Chondrocyte (in vitro differentiated cells): Measurements from ENCODE around the gene KCNK5. TPM values are rescaled to one million over a fixed set of nuclear protein-coding genes. Genes with fewer than 3 reads are reported as not detected.

ENCODE experiments used
- DNase-seq: peaks from one replicate; pipeline ENCODE4 v3.0.0; 2021; ENCODE audit warnings: mixed read lengths, low spot score
- H3K27ac Mint-ChIP-seq: one replicate; pipeline ENCODE4 v1.8.0; 2021; ENCODE audit warnings: mild to moderate bottlenecking, moderate library complexity, mixed read lengths; ENCODE audit not compliant: unreplicated experiment
- H3K27me3 Mint-ChIP-seq: 2 replicates; pipeline ENCODE4 v1.8.0; 2021; ENCODE audit warnings: low read depth, mixed read lengths
- H3K36me3 Mint-ChIP-seq: 2 replicates; pipeline ENCODE4 v1.8.0; 2021; ENCODE audit warnings: low read depth, mixed read lengths
- H3K4me1 Mint-ChIP-seq: 2 replicates; pipeline ENCODE4 v1.8.0; 2021; ENCODE audit warnings: low read depth, mild to moderate bottlenecking, mixed read lengths
- H3K4me3 Mint-ChIP-seq: one replicate; pipeline ENCODE4 v1.8.0; 2021; ENCODE audit warnings: mild to moderate bottlenecking, moderate library complexity, mixed read lengths; ENCODE audit not compliant: unreplicated experiment
- H3K9me3 Mint-ChIP-seq: 2 replicates; pipeline ENCODE4 v1.8.0; 2021; ENCODE audit warnings: low read depth, mixed read lengths
- total RNA-seq: library from RNA; stranded (reverse); gene quantifications from 3 replicates; pipeline ENCODE4 v1.2.1, GENCODE V29; 2021
- TF ChIP-seq, protein P1 (sequence below): fragments of 200-600 bp; sonication (generic); IDR thresholded peaks from 2 replicates; pipeline ENCODE4 v1.5.0; 2021; ENCODE audit warnings: antibody characterized with exemption, mild to moderate bottlenecking, moderate library complexity

Gene KCNK5
- total RNA-seq, 1 donor from 2014 or later = not detected

- no peak overlapping the region for H3K27ac Mint-ChIP-seq
- peaks cover 16% of the 10 kb centered on the region for H3K9me3 Mint-ChIP-seq
These were observed 61.2 kb downstream of the KCNK5 start for GRCh38 chr6:39167866-39168625.

DNA sequence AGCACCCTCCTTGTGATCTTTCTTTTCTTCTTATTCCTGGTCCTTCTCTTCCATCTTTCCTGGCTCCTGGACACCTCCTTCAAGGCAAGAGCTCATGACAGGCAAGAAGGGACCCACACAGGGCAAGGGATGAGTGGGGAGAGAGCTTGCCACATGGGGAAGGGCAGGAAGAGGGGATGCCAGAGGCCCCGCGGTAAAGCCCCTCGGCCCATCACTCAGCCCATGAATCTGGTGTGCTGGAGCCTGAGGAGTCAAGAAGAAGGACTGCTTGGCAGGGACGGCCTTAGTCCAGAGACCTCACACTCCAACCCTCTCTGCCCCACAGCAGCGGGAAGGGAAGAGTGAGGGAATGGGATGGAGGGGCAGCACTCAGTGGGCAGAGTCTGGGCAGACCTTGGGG, 62.0 kb downstream of the KCNK5 start:
- no peaks in the 10 kb centered on the region for H3K4me1 Mint-ChIP-seq
- no peak overlapping the region for H3K27ac Mint-ChIP-seq
- peaks cover 35% of the 10 kb centered on the region for H3K27me3 Mint-ChIP-seq
- H3K4me3 Mint-ChIP-seq = no peak overlapping the region
- TF ChIP-seq, protein P1, sequence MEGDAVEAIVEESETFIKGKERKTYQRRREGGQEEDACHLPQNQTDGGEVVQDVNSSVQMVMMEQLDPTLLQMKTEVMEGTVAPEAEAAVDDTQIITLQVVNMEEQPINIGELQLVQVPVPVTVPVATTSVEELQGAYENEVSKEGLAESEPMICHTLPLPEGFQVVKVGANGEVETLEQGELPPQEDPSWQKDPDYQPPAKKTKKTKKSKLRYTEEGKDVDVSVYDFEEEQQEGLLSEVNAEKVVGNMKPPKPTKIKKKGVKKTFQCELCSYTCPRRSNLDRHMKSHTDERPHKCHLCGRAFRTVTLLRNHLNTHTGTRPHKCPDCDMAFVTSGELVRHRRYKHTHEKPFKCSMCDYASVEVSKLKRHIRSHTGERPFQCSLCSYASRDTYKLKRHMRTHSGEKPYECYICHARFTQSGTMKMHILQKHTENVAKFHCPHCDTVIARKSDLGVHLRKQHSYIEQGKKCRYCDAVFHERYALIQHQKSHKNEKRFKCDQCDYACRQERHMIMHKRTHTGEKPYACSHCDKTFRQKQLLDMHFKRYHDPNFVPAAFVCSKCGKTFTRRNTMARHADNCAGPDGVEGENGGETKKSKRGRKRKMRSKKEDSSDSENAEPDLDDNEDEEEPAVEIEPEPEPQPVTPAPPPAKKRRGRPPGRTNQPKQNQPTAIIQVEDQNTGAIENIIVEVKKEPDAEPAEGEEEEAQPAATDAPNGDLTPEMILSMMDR = no peak
- no peaks in the 10 kb centered on the region for H3K36me3 Mint-ChIP-seq
- no peak for DNase-seq
- peaks cover 16% of the 10 kb centered on the region for H3K9me3 Mint-ChIP-seq

More at GRCh38 chr6:39167866-39168625, 61.2 kb downstream of the KCNK5 start:
- no peaks in the 10 kb centered on the region for H3K36me3 Mint-ChIP-seq
- no peaks in the 10 kb centered on the region for H3K4me1 Mint-ChIP-seq
- no peak for DNase-seq
- no peak overlapping the region for H3K4me3 Mint-ChIP-seq
- TF ChIP-seq, protein P1 = no peak
- H3K27me3 Mint-ChIP-seq = peaks cover 35% of the 10 kb centered on the region

- H3K27me3 Mint-ChIP-seq = peaks cover 35% of the 10 kb centered on the region
- TF ChIP-seq, protein P1 = no peak
These were observed 62.4 kb downstream of the KCNK5 start for GRCh38 chr6:39166912-39167290.

GRCh38 chr6:39166189-39166911, 62.9 kb downstream of the KCNK5 start:
- H3K27me3 Mint-ChIP-seq = peaks cover 35% of the 10 kb centered on the region
- DNase-seq = no peak

More at GRCh38 chr6:39166912-39167290, 62.4 kb downstream of the KCNK5 start:
- H3K27ac Mint-ChIP-seq = no peak overlapping the region
- H3K4me3 Mint-ChIP-seq = no peak overlapping the region
- H3K9me3 Mint-ChIP-seq = peaks cover 16% of the 10 kb centered on the region
- no peaks in the 10 kb centered on the region for H3K36me3 Mint-ChIP-seq
- H3K4me1 Mint-ChIP-seq = no peaks in the 10 kb centered on the region
- no peak for DNase-seq

GRCh38 chr6:39157511-39157910, 71.8 kb downstream of the KCNK5 start:
- no peaks in the 10 kb centered on the region for H3K4me1 Mint-ChIP-seq
- peaks cover 7% of the 10 kb centered on the region for H3K9me3 Mint-ChIP-seq
- H3K4me3 Mint-ChIP-seq = no peak overlapping the region
- H3K27ac Mint-ChIP-seq = no peak overlapping the region
- DNase-seq = no peak
- TF ChIP-seq, protein P1 = no peak
- peaks cover 9% of the 10 kb centered on the region for H3K27me3 Mint-ChIP-seq
- H3K36me3 Mint-ChIP-seq = no peaks in the 10 kb centered on the region

More at GRCh38 chr6:39166189-39166911, 62.9 kb downstream of the KCNK5 start:
- no peaks in the 10 kb centered on the region for H3K36me3 Mint-ChIP-seq
- no peak overlapping the region for H3K27ac Mint-ChIP-seq
- H3K4me3 Mint-ChIP-seq = no peak overlapping the region
- peaks cover 12% of the 10 kb centered on the region for H3K9me3 Mint-ChIP-seq
- TF ChIP-seq, protein P1 = peak; percentile 91
- H3K4me1 Mint-ChIP-seq = no peaks in the 10 kb centered on the region
